Choroid plexus epithelial cell (primary cell): Measurements from ENCODE around the gene CHD9.
A peak's percentile ranks its signal among the peaks of the same experiment; 100 is the strongest.

ENCODE experiments used
- DNase-seq: peaks from one replicate; pipeline ENCODE4 v3.0.0-alpha.2; 2010; ENCODE audit warnings: low read depth
- H3K4me3 ChIP-seq: 2 replicates; pipeline ENCODE4 v1.5.1; 2011; ENCODE audit warnings: low read depth, mild to moderate bottlenecking, control low read depth, low read length, moderate library complexity
- TF ChIP-seq, protein P1 (sequence below): conservative IDR thresholded peaks from 2 replicates; pipeline ENCODE4 v1.5.1; 2011; ENCODE audit warnings: low read depth, mild to moderate bottlenecking, control low read depth, inconsistent platforms, low read length, moderate library complexity

The CHD9 gene, protein sequence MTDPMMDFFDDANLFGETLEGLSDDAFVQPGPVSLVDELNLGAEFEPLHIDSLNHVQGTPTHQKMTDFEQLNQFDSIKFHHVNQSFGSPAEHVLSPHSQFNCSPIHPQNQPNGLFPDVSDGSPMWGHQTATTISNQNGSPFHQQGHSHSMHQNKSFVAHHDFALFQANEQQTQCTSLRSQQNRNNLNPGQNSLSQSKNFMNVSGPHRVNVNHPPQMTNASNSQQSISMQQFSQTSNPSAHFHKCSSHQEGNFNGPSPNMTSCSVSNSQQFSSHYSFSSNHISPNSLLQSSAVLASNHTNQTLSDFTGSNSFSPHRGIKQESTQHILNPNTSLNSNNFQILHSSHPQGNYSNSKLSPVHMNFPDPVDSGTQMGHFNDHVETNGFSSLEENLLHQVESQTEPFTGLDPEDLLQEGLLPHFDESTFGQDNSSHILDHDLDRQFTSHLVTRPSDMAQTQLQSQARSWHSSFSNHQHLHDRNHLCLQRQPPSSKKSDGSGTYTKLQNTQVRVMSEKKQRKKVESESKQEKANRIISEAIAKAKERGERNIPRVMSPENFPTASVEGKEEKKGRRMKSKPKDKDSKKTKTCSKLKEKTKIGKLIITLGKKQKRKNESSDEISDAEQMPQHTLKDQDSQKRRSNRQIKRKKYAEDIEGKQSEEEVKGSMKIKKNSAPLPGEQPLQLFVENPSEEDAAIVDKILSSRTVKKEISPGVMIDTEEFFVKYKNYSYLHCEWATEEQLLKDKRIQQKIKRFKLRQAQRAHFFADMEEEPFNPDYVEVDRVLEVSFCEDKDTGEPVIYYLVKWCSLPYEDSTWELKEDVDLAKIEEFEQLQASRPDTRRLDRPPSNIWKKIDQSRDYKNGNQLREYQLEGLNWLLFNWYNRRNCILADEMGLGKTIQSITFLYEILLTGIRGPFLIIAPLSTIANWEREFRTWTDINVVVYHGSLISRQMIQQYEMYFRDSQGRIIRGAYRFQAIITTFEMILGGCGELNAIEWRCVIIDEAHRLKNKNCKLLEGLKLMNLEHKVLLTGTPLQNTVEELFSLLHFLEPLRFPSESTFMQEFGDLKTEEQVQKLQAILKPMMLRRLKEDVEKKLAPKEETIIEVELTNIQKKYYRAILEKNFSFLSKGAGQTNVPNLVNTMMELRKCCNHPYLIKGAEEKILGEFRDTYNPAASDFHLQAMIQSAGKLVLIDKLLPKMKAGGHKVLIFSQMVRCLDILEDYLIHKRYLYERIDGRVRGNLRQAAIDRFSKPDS (N-terminal part only)

DNA sequence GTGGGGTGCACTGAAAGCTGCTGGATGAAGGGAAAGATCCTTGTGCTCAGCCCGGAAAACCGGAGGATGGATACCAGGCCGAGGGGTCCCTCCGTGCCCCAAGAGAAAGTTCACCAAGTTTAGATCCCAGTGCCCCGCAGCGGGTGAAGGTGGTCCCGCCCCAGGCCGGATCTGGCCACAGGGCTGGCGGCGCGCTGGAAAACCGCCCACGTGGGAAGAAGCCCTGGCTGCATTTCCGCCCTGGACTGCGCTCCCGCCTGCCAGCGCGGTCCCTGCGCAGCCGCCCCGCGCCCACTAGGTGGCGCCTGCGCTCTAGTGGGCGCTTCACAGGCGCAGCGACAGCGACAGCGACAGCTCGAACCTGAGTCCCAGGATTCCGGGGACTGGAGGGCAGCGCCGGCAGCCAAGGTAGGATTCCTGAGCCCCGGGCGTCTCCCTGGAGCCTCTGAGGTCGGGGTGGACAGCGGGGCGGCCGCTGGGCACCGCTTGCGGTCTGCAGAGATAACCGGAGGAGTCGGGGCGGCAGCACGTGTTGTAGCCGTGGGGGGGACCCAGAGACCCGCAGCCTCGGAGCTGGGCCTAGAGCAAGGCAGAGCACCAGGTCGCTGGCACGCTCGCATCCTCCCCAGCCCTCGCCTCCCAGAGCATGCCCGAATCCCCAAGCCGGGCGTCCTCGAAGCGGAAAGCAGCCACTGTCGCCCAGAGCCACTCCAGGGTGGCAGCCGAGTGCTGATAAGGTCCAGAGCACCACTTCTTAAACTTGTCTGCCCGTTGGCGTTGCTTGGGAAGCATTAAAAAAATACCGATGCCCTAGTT is at the start of gene CHD9:
CHD9 (plus strand) TSS at position 322 of the 816 bp plus-strand sequence. CDS start 101,099 bp downstream, outside the sequence.
- TF ChIP-seq, protein P1, sequence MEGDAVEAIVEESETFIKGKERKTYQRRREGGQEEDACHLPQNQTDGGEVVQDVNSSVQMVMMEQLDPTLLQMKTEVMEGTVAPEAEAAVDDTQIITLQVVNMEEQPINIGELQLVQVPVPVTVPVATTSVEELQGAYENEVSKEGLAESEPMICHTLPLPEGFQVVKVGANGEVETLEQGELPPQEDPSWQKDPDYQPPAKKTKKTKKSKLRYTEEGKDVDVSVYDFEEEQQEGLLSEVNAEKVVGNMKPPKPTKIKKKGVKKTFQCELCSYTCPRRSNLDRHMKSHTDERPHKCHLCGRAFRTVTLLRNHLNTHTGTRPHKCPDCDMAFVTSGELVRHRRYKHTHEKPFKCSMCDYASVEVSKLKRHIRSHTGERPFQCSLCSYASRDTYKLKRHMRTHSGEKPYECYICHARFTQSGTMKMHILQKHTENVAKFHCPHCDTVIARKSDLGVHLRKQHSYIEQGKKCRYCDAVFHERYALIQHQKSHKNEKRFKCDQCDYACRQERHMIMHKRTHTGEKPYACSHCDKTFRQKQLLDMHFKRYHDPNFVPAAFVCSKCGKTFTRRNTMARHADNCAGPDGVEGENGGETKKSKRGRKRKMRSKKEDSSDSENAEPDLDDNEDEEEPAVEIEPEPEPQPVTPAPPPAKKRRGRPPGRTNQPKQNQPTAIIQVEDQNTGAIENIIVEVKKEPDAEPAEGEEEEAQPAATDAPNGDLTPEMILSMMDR = peak; percentile 80
- peak; percentile 85 for DNase-seq
- H3K4me3 ChIP-seq = peak within 1 kb of the TSS; percentile 70

DNA sequence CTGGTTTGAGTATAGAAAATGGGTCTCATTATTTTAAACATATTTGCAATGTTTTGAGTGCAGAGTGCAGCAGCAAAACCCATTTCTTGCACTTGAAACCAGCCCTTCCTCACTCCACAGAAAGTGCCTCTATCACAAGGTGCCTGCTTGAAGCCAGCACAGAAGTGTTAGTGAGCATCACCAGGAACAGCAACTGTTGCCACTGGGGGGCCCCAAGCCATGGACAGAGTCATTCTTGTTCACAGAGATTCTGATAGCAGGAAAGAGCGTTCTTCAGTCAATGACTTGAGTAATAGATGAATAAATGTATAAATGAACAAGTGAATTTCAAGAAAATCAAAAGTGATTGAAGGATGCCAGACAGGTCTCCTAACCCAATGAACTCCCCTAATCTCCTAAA is 47.7 kb upstream of the CHD9 start:
- no peak for DNase-seq
- TF ChIP-seq, protein P1 = no peak
- H3K4me3 ChIP-seq = no peak overlapping the region

DNA sequence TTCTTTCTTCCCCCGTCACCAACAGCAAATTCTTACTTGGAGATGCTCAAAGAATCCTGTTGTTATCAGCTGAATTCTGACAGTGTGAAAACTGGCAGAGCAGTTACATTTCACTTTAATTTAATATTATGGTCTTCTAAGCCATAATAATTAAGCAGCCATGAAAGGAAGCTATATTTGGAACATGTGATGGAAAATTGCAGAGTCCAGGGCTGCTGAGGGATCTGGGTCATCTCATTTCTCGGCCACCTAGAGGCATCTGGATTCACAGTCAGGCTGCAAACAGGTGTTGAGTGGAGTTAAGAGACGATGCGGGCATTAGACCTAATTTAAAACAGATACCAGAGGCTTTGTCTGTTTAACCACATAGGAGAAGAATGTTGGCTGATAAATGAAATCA is 40.5 kb upstream of the CHD9 start:
- TF ChIP-seq, protein P1 = no peak
- DNase-seq = no peak
- no peak overlapping the region for H3K4me3 ChIP-seq

DNA sequence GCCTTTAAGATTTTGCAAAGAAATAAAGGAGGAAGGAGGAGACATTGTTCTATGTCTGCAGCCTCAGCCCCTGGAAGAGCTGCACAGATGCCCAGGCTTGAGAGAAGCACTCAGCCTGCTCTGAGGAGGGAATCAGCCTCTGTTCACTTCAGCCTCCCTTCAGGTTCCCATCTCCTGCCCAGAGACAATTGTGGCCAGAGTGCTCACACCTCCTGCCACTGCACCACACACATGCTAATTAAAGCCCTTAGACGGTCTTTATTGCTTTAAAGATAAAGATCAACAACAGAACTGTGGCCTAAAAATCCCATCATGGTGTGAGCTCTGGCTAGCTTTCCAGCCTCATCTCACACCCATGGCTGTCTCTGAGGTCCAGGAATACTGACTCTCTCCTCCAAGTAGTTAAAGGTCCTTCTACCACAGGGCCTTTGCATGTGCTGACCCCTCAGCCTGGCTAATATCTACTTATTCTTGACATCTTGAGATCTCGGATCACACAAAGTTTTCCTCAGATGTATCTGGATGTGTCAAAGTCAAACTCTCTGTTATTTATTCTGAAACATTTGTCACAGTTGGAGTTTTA is 35.9 kb upstream of the CHD9 start:
- no peak for DNase-seq
- H3K4me3 ChIP-seq = no peak overlapping the region
- TF ChIP-seq, protein P1 = no peak

DNA sequence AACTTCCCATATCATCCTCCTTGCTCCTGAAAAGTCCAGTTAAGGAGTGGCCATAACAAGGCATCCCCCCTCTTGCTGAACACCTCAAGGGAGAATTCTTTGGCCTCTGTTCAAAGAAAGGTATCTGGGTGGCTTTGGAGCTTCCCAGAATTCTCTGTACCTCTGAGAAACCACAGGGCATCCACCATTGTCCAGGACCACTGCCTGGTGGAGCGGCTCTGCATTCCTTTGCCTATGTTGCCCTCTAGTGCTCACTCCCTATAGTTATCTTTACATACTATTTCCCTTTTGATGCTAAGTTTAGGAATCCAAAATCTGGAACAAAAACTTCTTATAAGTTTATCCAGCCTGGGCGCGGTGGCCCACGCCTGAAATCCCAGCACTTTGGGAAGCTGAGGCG is 32.4 kb upstream of the CHD9 start:
- TF ChIP-seq, protein P1 = peak; percentile 79
- H3K4me3 ChIP-seq = no peak overlapping the region
- peak; percentile 68 for DNase-seq

DNA sequence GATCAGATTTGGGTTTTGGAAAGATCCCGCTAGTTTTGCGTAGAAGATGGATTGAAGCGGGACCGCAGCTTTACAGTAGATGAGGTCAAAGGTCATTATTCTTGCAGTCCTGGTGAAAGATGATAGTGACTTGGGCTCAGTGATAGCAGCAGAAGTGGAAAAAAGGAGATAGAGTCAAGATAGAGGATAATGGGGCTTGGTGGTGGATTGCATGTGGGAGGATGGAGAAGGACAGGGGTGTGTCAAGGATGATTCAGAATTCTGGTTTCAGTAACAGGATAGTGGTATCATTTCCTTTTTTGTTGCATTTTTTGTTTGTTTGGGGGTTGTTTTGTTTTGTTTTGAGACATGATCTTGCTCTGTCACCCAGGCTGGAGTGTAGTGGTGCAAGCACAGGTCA is 30.7 kb upstream of the CHD9 start:
- no peak for DNase-seq
- TF ChIP-seq, protein P1 = no peak
- no peak overlapping the region for H3K4me3 ChIP-seq
